IMR-90 (cell line): ENCODE measurements around the gene AIRE. TPM values are rescaled to one million over a fixed set of nuclear protein-coding genes. Genes with fewer than 3 reads are reported as not detected.
"Not testable (repeated sequence)": the region's sequence is repeated elsewhere in the genome, so short reads cannot be mapped to it uniquely, and the experiment has no call there.

ENCODE experiments used
- ATAC-seq: fragments of 200-7000 bp; cut with Tn5 transposase; 2 replicates; pipeline ENCODE4 v1.9.1; 2020; ENCODE audit warnings: low read depth, mild to moderate bottlenecking, moderate library complexity
- BruUV-seq: library from RNA; stranded (reverse); fragments of 400-500 nt; replicated peaks from 2 replicates; lab custom pipeline; 2021; lab: Mats Ljungman, UMichigan
- CTCF ChIA-PET: fragments of 300-600 bp; formaldehyde crosslinking; extraction: SDS; loops from one replicate; lab custom pipeline; 2021; ENCODE audit warnings: antibody characterized with exemption; lab: Yijun Ruan, JAX
- POLR2A ChIA-PET: fragments of 300-600 bp; sonication (Branson Sonifier 250); formaldehyde crosslinking; loops from one replicate; lab custom pipeline; 2022; ENCODE audit warnings: antibody characterized with exemption; ENCODE audit not compliant: unreplicated experiment; lab: Charles Lee
- DNase-seq: peaks from one replicate; pipeline ENCODE4 v3.0.0; 2013
- H2AFZ ChIP-seq: replicated peaks from 2 replicates; pipeline ENCODE3; 2013; ENCODE audit warnings: low read length, mild to moderate bottlenecking; ENCODE audit not compliant: poor library complexity
- H2AK5ac ChIP-seq: 2 replicates; pipeline ENCODE4 v1.6.1; 2013; ENCODE audit warnings: low read depth, low read length, inconsistent platforms
- H2AK9ac ChIP-seq: replicated peaks from 2 replicates; pipeline ENCODE3; 2013; ENCODE audit warnings: mild to moderate bottlenecking, low read depth, low read length, moderate library complexity; ENCODE audit not compliant: poor library complexity
- H2BK120ac ChIP-seq: 2 replicates; pipeline ENCODE4 v1.6.1; 2013; ENCODE audit warnings: low read depth, low read length, inconsistent platforms
- H2BK15ac ChIP-seq: 3 replicates; pipeline ENCODE4 v1.6.1; 2013; ENCODE audit warnings: low read depth, low read length, inconsistent platforms
- H2BK20ac ChIP-seq: 2 replicates; pipeline ENCODE4 v1.6.1; 2013; ENCODE audit warnings: low read depth, mild to moderate bottlenecking, inconsistent platforms, low read length, moderate library complexity
- H2BK5ac ChIP-seq: 2 replicates; pipeline ENCODE4 v1.6.1; 2013; ENCODE audit warnings: mild to moderate bottlenecking, low read depth, low read length, inconsistent platforms; ENCODE audit not compliant: poor library complexity, severe bottlenecking
- H3K14ac ChIP-seq: replicated peaks from 2 replicates; pipeline ENCODE4 v1.6.1; 2013; ENCODE audit warnings: low read depth, low read length, inconsistent platforms
- H3K18ac ChIP-seq: 2 replicates; pipeline ENCODE4 v1.6.1; 2013; ENCODE audit warnings: low read depth, low read length, control low read depth
- H3K23ac ChIP-seq: 2 replicates; pipeline ENCODE4 v1.6.1; 2013; ENCODE audit warnings: low read depth, low read length, inconsistent platforms
- H3K27ac ChIP-seq: 2 replicates; pipeline ENCODE4 v1.5.1; 2013; ENCODE audit warnings: mild to moderate bottlenecking, control low read depth, low read length; ENCODE audit not compliant: insufficient read depth
- H3K27me3 ChIP-seq: 2 replicates; pipeline ENCODE4 v1.6.1; 2013; ENCODE audit warnings: low read length; ENCODE audit not compliant: control insufficient read depth, insufficient read depth
- H3K36me3 ChIP-seq: 2 replicates; pipeline ENCODE4 v1.6.1; 2013; ENCODE audit warnings: low read length, mixed read lengths; ENCODE audit not compliant: control insufficient read depth, insufficient read depth
- H3K4ac ChIP-seq: 2 replicates; pipeline ENCODE4 v1.6.1; 2013; ENCODE audit warnings: low read depth, low read length, inconsistent platforms
- H3K4me1 ChIP-seq: 2 replicates; pipeline ENCODE4 v1.6.1; 2013; ENCODE audit warnings: low read length, mixed read lengths; ENCODE audit not compliant: control insufficient read depth, insufficient read depth
- H3K4me2 ChIP-seq: 2 replicates; pipeline ENCODE4 v1.6.1; 2013; ENCODE audit warnings: low read depth, mild to moderate bottlenecking, control low read depth, low read length, moderate library complexity
- H3K4me3 ChIP-seq: 2 replicates; pipeline ENCODE4 v1.5.1; 2013; ENCODE audit warnings: low read depth, mild to moderate bottlenecking, control low read depth, low read length, moderate library complexity; ENCODE audit not compliant: insufficient read depth
- H3K56ac ChIP-seq: 2 replicates; pipeline ENCODE4 v1.6.1; 2013; ENCODE audit warnings: low read length, inconsistent platforms; ENCODE audit not compliant: insufficient read depth; ENCODE audit errors: extremely low read depth
- H3K79me1 ChIP-seq, 2 experiments: 2 replicates each; pipeline ENCODE4 v1.6.1; 2013; ENCODE audit warnings: low read length in 2 of 2, inconsistent platforms in 1 of 2, low read depth in 1 of 2
- H3K9ac ChIP-seq: 2 replicates; pipeline ENCODE4 v1.6.1; 2013; ENCODE audit warnings: low read depth, low read length, control low read depth
- H3K9me1 ChIP-seq: 2 replicates; pipeline ENCODE4 v1.6.1; 2013; ENCODE audit warnings: low read length, inconsistent platforms; ENCODE audit not compliant: insufficient read depth
- H3K9me3 ChIP-seq: 2 replicates; pipeline ENCODE4 v1.6.1; 2013; ENCODE audit warnings: low read length; ENCODE audit not compliant: control insufficient read depth, insufficient read depth
- H4K20me1 ChIP-seq: 2 replicates; pipeline ENCODE4 v1.6.1; 2013; ENCODE audit warnings: low read length, inconsistent platforms; ENCODE audit not compliant: insufficient read depth
- H4K5ac ChIP-seq: 2 replicates; pipeline ENCODE4 v1.6.1; 2013; ENCODE audit warnings: mild to moderate bottlenecking, low read depth, low read length, control low read depth
- H4K8ac ChIP-seq, 2 experiments: 2 replicates each; pipeline ENCODE4 v1.6.1; 2013; ENCODE audit warnings: low read depth in 2 of 2, low read length in 2 of 2, control low read depth in 1 of 2, inconsistent platforms in 1 of 2
- H4K91ac ChIP-seq: 2 replicates; pipeline ENCODE4 v1.6.1; 2013; ENCODE audit warnings: low read depth, low read length, inconsistent platforms; ENCODE audit not compliant: insufficient read depth
- WGBS, 2 experiments: methylation state at CpG; one replicate each; pipeline versions ENCODE4 v1.1.5 to v1.1.7; 2013; ENCODE audit warnings: missing lambda C conversion rate in 2 of 2; ENCODE audit not compliant: insufficient read length in 1 of 2; ENCODE audit errors: extremely low coverage in 2 of 2; 5-methylcytosine and 5-hydroxymethylcytosine counted together
- dilution Hi-C: fragments of 300-500 bp; cut with HindIII; formaldehyde crosslinking; loops from one replicate; pipeline ENCODE4 v1.14.3; 2018; ENCODE audit warnings: low sequenced_read_pairs; ENCODE audit not compliant: unreplicated experiment
- in situ Hi-C: fragments of 300-500 bp; cut with MboI; formaldehyde crosslinking; loops from 3 replicates; pipeline ENCODE4 v1.14.3; 2019; ENCODE audit warnings: low sequenced_read_pairs, inconsistent platforms, mixed read lengths
- intact Hi-C: fragments of 100-400 bp; cut with micrococcal nuclease; formaldehyde crosslinking; loops from 2 replicates; pipeline ENCODE4 v1.10.0; 2022
- polyA plus RNA-seq, 3 experiments: library from polyadenylated mRNA; depleted of rRNA; stranded (reverse); fragments of >200 nt; gene quantifications; 2 replicates each; pipeline ENCODE4 v1.2.3, GENCODE V29; 2012; ENCODE audit warnings: low replicate concordance in 1 of 3
- total RNA-seq: library from RNA; depleted of rRNA; stranded (reverse); fragments of >200 nt; gene quantifications from 2 replicates; pipeline ENCODE4 v1.2.3, GENCODE V29; 2012

AIRE gene
- total and polyA plus RNA-seq, 2 of the 4 experiments (the other 2 are of a cell fraction), result 0.05 TPM; not detected in 1

DNA sequence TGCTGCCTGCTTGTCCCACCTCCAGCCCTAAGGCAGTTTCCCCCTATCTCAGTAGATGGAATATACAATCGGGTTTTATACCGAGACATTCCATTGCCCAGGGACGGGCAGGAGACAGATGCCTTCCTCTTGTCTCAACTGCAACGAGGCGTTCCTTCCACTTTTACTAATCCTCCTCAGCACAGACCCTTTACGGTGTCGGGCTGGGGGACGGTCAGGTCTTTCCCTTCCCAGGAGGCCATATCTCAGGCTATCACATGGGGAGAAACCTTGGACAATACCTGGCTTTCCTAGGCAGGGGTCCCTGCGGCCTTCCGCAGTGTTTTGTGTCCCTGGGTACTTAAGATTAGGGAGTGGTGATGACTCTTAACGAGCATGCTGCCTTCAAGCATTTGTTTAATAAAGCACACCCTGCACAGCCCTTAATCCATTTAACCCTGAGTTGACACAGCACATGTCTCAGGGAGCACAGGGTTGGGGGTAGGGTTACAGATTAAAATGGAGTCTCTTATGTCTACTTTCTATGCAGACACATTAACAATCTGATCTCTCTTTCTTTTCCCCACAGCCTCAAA, 2.4 kb upstream of the AIRE start:
- DNase-seq, CTCF ChIA-PET, H3K4me1 ChIP-seq, BruUV-seq, H2AK9ac ChIP-seq, H2BK120ac ChIP-seq, H3K9me1 ChIP-seq, H2AK5ac ChIP-seq, H4K8ac ChIP-seq, H3K4me3 ChIP-seq, H4K5ac ChIP-seq, H3K9ac ChIP-seq, H3K9me3 ChIP-seq, H3K56ac ChIP-seq, H4K20me1 ChIP-seq, H2BK5ac ChIP-seq, POLR2A ChIA-PET, H3K4me2 ChIP-seq, H3K27ac ChIP-seq, H3K14ac ChIP-seq, H3K4ac ChIP-seq, H3K79me1 ChIP-seq, dilution Hi-C loops, H2BK15ac ChIP-seq, H2BK20ac ChIP-seq, in situ Hi-C loops, H2AFZ ChIP-seq, intact Hi-C loops, H3K18ac ChIP-seq, ATAC-seq, H3K36me3 ChIP-seq, H4K91ac ChIP-seq, H3K23ac ChIP-seq: not testable (repeated sequence)
- WGBS, 2 experiments, result 0% methylated on average over 1 of the region's 11 CpGs; no CpG with 5 or more reads in 1 of the 2 experiments
- H3K27me3 ChIP-seq, result peaks cover 32% of the 10 kb centered on the region
